Left lung (tissue), 10 donors: Measurements from ENCODE around the gene MOB3B. TPM values are rescaled to one million over a fixed set of nuclear protein-coding genes. Genes with fewer than 3 reads are reported as not detected.

ENCODE experiments used
- ATAC-seq: fragments of 200-7000 bp; cut with Tn5 transposase; one replicate; pipeline ENCODE4 v1.9.1; 2020; ENCODE audit warnings: moderate library complexity
- DNase-seq, 4 donors: peaks; one replicate each; pipeline ENCODE4 v3.0.0-alpha.2; 2013 to 2020
- H3K27ac ChIP-seq, 2 donors: fragments of 200-600 bp; sonication (generic) in 1 of 2; one replicate each; pipeline versions ENCODE4 v1.5.0 to v1.8.0; 2020 to 2021
- H3K27me3 ChIP-seq, 2 donors: fragments of 200-600 bp; sonication (generic) in 1 of 2; one replicate each; pipeline versions ENCODE4 v1.5.0 to v1.8.0; 2020 to 2021
- H3K36me3 ChIP-seq, 2 donors: fragments of 200-600 bp; sonication (generic) in 1 of 2; one replicate each; pipeline versions ENCODE4 v1.5.0 to v1.8.0; 2020 to 2021
- H3K4me1 ChIP-seq, 2 donors: fragments of 200-600 bp; one replicate each; pipeline ENCODE4 v1.8.0; 2021
- H3K4me3 ChIP-seq, 2 donors: fragments of 200-600 bp; sonication (generic) in 1 of 2; one replicate each; pipeline versions ENCODE4 v1.5.0 to v1.8.0; 2020 to 2021; ENCODE audit warnings: mild to moderate bottlenecking in 1 of 2
- H3K9me3 ChIP-seq, 2 donors: fragments of 200-600 bp; sonication (generic) in 1 of 2; one replicate each; pipeline versions ENCODE4 v1.5.0 to v1.8.0; 2020 to 2021
- intact Hi-C, 2 donors: fragments of 100-400 bp; cut with DNase I; formaldehyde crosslinking; loops; one replicate each; pipeline versions ENCODE4 v1.11.2 to v1.14.2; 2022
- polyA plus RNA-seq, 6 donors: library from polyadenylated mRNA; unstranded; fragments of 120-200 nt; gene quantifications; one replicate each; pipeline ENCODE4 v1.2.1, GENCODE V29; 2013; ENCODE audit not compliant: insufficient read length in 6 of 6
- total RNA-seq, 2 donors: library from RNA; stranded (reverse); fragmentation: NEBNext Ultra II Directional; extraction: Animal tissue kit (Norgen Biotek cat#: 25700); gene quantifications; one replicate each; pipeline ENCODE4 v1.2.1, GENCODE V29; 2021
- TF ChIP-seq, protein P1 (sequence below), 2 donors: fragments of 200-600 bp; sonication (generic) in 1 of 2; IDR thresholded peaks; one replicate each; pipeline versions ENCODE4 v1.5.0 to v1.8.0; 2021; ENCODE audit warnings: antibody characterized with exemption in 2 of 2
- donor health status: DM: no; HTN: yes; CAD: no.
- donor health status: DM: no; HTN: no; CAD: no.

MOB3B gene
- total and polyA plus RNA-seq, 8 donors: 7.2 to 18.3 (median 15.8) TPM

DNA sequence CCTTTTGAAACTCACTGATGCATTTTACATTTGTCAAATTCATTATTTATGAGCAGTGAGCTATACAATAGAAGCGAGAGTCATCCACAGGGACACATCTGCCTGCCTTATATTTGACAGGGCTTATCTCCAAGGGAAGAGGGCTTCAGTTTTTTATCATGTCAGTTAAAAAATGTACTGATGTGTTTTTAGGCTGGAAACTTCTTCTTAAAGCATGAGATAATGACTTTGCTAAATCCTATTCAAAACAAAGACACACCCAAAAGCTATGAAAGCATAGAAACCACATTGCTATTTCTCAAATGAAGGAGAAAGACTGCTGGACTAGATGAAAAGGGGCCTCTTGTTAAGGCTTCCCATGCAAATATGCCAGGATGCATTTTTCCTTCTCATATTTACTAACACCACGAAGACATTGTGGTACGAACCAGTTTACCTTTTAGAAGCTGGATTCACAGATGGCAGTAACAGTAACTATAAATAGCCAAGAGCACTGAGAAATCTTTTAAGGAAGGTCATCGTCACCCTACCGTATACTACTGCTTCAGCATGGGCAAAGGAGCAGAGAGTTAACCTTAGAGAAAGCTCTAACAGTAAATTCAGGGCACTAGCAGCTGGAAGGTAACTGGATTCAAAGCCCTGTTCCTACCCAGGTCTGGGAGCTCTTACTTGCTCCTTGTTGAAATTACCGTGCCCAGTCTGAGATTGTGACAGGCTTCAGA lies 91.8 kb downstream of the MOB3B start:
- Histone ChIP-seq H3K4me3 (no peak overlapping the region), H3K36me3 (no peaks in the 10 kb centered on the region), H3K4me1 (no peaks in the 10 kb centered on the region), H3K27me3 (no peaks in the 10 kb centered on the region), H3K9me3 (no peaks in the 10 kb centered on the region), H3K27ac (no peak overlapping the region)
- TF ChIP-seq, protein P1, sequence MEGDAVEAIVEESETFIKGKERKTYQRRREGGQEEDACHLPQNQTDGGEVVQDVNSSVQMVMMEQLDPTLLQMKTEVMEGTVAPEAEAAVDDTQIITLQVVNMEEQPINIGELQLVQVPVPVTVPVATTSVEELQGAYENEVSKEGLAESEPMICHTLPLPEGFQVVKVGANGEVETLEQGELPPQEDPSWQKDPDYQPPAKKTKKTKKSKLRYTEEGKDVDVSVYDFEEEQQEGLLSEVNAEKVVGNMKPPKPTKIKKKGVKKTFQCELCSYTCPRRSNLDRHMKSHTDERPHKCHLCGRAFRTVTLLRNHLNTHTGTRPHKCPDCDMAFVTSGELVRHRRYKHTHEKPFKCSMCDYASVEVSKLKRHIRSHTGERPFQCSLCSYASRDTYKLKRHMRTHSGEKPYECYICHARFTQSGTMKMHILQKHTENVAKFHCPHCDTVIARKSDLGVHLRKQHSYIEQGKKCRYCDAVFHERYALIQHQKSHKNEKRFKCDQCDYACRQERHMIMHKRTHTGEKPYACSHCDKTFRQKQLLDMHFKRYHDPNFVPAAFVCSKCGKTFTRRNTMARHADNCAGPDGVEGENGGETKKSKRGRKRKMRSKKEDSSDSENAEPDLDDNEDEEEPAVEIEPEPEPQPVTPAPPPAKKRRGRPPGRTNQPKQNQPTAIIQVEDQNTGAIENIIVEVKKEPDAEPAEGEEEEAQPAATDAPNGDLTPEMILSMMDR (IDR thresholded peaks at IDR 0.05): no peak
- DNase-seq (no peak), ATAC-seq (no peak)
- intact Hi-C loops: no loop called here

DNA sequence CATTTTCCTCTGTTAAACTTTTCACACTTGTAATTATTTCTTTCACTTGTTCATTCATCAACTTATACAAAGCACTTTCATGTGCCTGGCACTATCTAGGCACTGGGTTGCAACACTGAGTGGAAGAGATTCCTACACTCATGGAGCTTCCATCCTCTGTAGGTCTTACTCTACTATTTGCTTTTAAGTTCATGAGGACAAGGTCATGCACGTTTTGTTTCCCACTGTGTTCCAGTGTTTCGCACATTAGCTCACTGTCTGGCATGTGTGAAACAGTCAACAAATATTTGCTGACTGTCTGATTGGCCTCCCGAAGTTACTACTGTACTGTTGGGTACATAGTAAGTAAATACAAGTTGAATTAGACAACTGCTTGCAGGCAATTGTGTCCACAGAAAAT lies 93.4 kb downstream of the MOB3B start:
- Histone ChIP-seq H3K27ac (no peak overlapping the region), H3K4me3 (no peak overlapping the region), H3K9me3 (no peaks in the 10 kb centered on the region), H3K4me1 (peaks cover 0 to 3% of the 10 kb centered on the region in 2 donors), H3K27me3 (no peaks in the 10 kb centered on the region), H3K36me3 (no peaks in the 10 kb centered on the region)
- TF ChIP-seq, protein P1 (IDR thresholded peaks at IDR 0.05): no peak
- DNase-seq (no peak), ATAC-seq (peak; percentile 51)
- intact Hi-C loops: no loop called here

DNA sequence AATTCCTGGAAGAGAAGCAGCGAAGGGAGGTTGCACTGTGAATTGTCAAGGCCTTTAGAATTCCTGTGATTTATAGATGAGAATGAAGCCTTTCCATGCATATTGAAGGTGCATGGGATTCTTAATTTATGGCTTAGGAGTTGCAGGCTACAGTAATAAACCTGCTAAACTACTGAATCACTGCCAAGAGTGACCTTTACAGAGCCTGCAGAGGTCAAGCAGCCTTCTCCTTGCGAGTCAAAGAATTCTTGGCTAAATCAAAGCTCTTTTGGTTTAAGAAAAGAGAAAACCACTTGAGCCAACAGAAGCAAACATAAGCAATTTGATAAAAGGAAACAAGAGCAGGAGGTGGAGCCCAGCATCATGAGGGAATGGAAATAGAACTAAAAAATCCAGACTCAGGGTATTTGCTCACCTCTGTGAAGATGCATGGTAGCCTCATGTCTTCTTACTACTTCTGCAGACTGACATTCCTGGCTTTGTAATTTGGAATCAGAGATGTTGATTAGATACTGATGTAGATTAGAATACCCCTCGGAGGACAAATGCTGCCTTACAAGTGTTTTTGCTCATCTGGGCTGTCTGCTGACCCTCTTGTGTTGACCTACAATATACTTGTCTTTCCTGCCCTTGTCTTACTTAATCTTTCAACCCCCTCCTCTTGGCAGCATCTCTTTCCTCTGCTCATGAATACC lies 95.8 kb downstream of the MOB3B start:
- Histone ChIP-seq H3K4me1 (peaks cover 0 to 11% of the 10 kb centered on the region in 2 donors), H3K9me3 (no peaks in the 10 kb centered on the region), H3K27me3 (no peaks in the 10 kb centered on the region), H3K4me3 (no peak overlapping the region), H3K36me3 (no peaks in the 10 kb centered on the region), H3K27ac (no peak overlapping the region)
- DNase-seq (peak in 1 of 4 donors; percentile 50), ATAC-seq (peak; percentile 75)
- intact Hi-C loops: no loop called here
- TF ChIP-seq, protein P1 (IDR thresholded peaks at IDR 0.05): no peak

DNA sequence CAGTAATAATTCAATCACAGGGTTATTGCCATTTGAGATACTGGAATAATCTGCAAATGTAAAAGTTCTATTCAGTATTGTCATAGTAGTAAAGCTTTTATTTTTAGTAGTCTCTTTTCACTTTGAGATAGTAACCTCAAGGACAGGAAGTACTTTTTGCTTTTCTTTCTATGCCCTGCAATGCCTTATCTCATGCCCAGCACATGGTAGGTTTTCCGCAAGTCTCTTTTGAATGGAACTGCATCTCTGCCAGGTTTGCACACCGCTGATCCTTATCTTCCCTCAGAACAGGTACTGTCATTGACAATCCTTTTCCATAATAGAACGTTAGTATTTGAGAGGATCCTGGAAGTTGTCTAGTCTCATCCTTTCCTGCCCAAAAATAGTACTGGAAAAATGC lies 97.3 kb downstream of the MOB3B start:
- no peak for ATAC-seq
- Histone ChIP-seq H3K9me3 (no peaks in the 10 kb centered on the region), H3K36me3 (no peaks in the 10 kb centered on the region), H3K4me3 (no peak overlapping the region), H3K27me3 (no peaks in the 10 kb centered on the region), H3K4me1 (peaks cover 0 to 11% of the 10 kb centered on the region in 2 donors), H3K27ac (peak overlapping the region in 1 of 2 donors; percentile 27)
- TF ChIP-seq, protein P1 (IDR thresholded peaks at IDR 0.05): no peak
- intact Hi-C loops: no loop called here
- no peak for DNase-seq

DNA sequence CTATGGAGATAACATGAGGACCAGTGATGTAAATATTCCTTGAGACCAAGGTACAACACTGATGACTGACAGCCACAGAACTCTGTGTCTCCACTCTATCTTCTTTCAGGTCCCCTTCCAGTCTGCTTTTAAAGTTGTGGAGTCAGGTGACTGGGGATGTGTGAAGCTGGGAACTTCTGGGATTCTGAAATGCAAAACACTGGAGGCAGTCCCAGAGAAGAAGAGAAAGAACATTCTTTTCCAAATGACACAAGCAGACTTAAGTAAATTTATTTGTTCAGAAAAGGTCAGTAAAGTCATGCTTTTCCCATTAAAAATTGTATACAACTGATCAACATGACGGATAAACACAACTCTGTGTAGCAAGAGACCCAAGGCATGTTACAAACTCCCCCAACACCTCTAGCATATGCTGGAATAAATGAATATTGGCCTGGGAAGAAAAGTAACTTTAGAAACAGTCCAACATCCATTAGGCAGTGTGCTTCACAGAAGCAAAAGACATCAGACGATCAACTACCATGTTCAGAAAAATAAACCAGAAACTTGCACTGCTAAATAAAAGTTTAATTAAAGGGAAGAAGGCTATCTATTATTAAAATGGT lies 98.0 kb downstream of the MOB3B start:
- no peaks in the 10 kb centered on the region for H3K9me3 ChIP-seq
- no peak for DNase-seq
- no peaks in the 10 kb centered on the region for H3K27me3 ChIP-seq
- no peak for ATAC-seq
- H3K36me3 ChIP-seq: no peaks in the 10 kb centered on the region
- peak overlapping the region in 1 of 2 donors; percentile 27 for H3K27ac ChIP-seq
- TF ChIP-seq, protein P1 (IDR thresholded peaks at IDR 0.05): no peak
- H3K4me3 ChIP-seq: no peak overlapping the region
- H3K4me1 ChIP-seq: peaks cover 0 to 11% of the 10 kb centered on the region in 2 donors
- intact Hi-C loops: no loop called here
